GM12873 (cell line): ENCODE data around the gene ESAM.
A peak's percentile ranks its signal among the peaks of the same experiment; 100 is the strongest.

Source experiments
- CTCF ChIP-seq: IDR thresholded peaks from 2 replicates; pipeline ENCODE4 v1.5.1; 2012; ENCODE audit warnings: low read depth, mild to moderate bottlenecking, moderate library complexity, low read length, control low read depth; ENCODE audit not compliant: insufficient read depth; ENCODE audit errors: missing control alignments

The ESAM gene

GRCh38 chr11:124745835-124746620 is 16.1 kb downstream of the ESAM start:
- peak; percentile 59 for TF ChIP-seq CTCF

GRCh38 chr11:124745270-124745834 is 16.7 kb downstream of the ESAM start:
- no peak for TF ChIP-seq CTCF

- TF ChIP-seq CTCF: no peak
Observed at GRCh38 chr11:124743050-124743449, 19.0 kb downstream of the ESAM start.

GRCh38 chr11:124742555-124742954 is 19.5 kb downstream of the ESAM start:
- no peak for TF ChIP-seq CTCF

GRCh38 chr11:124740277-124740882 is 21.7 kb downstream of the ESAM start:
- peak; percentile 60 for TF ChIP-seq CTCF

- no peak for TF ChIP-seq CTCF
Observed at GRCh38 chr11:124739479-124740276, 22.4 kb downstream of the ESAM start, which contains the start of gene NRGN. TSS of gene NRGN (plus strand) at chr11:124739942. CDS start at chr11:124740085, 143 bp downstream.
